ENCODE results near the gene LARGE1.

DNA sequence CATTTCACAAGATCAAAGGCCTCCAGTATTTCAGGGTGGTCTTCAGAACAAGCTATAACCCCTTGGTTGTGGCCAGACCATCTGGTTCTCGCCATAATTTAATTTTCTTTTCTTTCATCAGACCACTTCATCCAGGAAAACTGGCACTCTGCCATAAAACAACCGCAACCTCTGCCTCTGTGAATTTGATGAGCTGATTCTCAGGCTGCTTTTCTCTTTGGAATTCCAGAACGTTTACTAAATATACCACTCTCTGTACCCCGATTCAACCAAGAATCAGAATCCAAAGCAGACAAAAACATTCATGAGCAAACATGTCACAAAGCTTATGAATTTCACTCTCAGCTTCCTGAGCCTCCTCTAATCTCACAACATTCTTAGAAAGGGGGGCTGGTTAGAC, 530.3 kb downstream of the LARGE1 start:
- TF ChIP-seq, protein P1, sequence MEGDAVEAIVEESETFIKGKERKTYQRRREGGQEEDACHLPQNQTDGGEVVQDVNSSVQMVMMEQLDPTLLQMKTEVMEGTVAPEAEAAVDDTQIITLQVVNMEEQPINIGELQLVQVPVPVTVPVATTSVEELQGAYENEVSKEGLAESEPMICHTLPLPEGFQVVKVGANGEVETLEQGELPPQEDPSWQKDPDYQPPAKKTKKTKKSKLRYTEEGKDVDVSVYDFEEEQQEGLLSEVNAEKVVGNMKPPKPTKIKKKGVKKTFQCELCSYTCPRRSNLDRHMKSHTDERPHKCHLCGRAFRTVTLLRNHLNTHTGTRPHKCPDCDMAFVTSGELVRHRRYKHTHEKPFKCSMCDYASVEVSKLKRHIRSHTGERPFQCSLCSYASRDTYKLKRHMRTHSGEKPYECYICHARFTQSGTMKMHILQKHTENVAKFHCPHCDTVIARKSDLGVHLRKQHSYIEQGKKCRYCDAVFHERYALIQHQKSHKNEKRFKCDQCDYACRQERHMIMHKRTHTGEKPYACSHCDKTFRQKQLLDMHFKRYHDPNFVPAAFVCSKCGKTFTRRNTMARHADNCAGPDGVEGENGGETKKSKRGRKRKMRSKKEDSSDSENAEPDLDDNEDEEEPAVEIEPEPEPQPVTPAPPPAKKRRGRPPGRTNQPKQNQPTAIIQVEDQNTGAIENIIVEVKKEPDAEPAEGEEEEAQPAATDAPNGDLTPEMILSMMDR (IDR thresholded peaks at IDR 0.05; ENCODE audit: insufficient read depth, low read length, poor library complexity, severe bottlenecking) = no peak
- TF ChIP-seq EZH2phosphoT487 (conservative IDR thresholded peaks at IDR 0.05; ENCODE audit: low read length) = no peak

Data from SU-DHL-6 (cell line).